ENCODE measurements around the gene RCOR3.
"Not testable (repeated sequence)": the region's sequence is repeated elsewhere in the genome, so short reads cannot be mapped to it uniquely, and the experiment has no call there.

The RCOR3 gene

GRCh38 chr1:211348547-211348946 lies 89.4 kb downstream of the RCOR3 start:
- H4K20me1 ChIP-seq = peaks cover 0 to under 1% (median 0%) of the 10 kb centered on the region in 11 experiments; a peak in 1 of 22 replicates
- no peak overlapping the region for H3K9ac ChIP-seq
- no peak overlapping the region for H3K27ac ChIP-seq

GRCh38 chr1:211349741-211350140 lies 90.6 kb downstream of the RCOR3 start:
- H3K36me3 ChIP-seq = peaks cover 0 to 44% (median 18%) of the 10 kb centered on the region in 11 experiments; a peak in 11 of 22 replicates

More at GRCh38 chr1:211348547-211348946, 89.4 kb downstream of the RCOR3 start:
- H3K4me3 ChIP-seq = no peak overlapping the region
- peaks cover 25 to 41% (median 34%) of the 10 kb centered on the region in 11 experiments for H3K9me3 ChIP-seq (replicated peaks in 1 of 11)
- peaks cover 0 to 47% (median 18%) of the 10 kb centered on the region in 11 experiments; a peak in 11 of 22 replicates for H3K36me3 ChIP-seq
- no peak overlapping the region for H3K4me2 ChIP-seq
- no peaks in the 10 kb centered on the region for H3K27me3 ChIP-seq
- TF ChIP-seq Cebpa-rat (IDR thresholded peaks at IDR 0.05) = no peak
- H3K4me1 ChIP-seq = peaks cover 11 to 54% (median 35%) of the 10 kb centered on the region in 10 experiments

GRCh38 chr1:211352055-211352454 lies 92.9 kb downstream of the RCOR3 start:
- not testable (repeated sequence) for H4K20me1 ChIP-seq, H3K27me3 ChIP-seq, H3K9ac ChIP-seq
- peaks cover 25 to 41% (median 34%) of the 10 kb centered on the region in 11 experiments for H3K9me3 ChIP-seq (replicated peaks in 1 of 11)
- H3K4me3 ChIP-seq = peak overlapping the region in 4 of 10 experiments; percentile 2 to 29 (median 6); a peak in 6 of 20 replicates
- peak overlapping the region in 1 of 11 experiments; percentile 74; a peak in 1 of 22 replicates for H3K27ac ChIP-seq
- peaks cover 20 to 41% (median 29%) of the 10 kb centered on the region in 10 experiments for H3K4me1 ChIP-seq
- H3K4me2 ChIP-seq = peak overlapping the region in 2 of 11 experiments; percentile 77 to 82; a peak in 4 of 22 replicates
- H3K36me3 ChIP-seq = peaks cover 0 to 67% (median 19%) of the 10 kb centered on the region in 11 experiments; a peak in 16 of 22 replicates

More at GRCh38 chr1:211349741-211350140, 90.6 kb downstream of the RCOR3 start:
- Histone ChIP-seq H3K9me3 (replicated peaks in 1 of 11) (peaks cover 25 to 41% (median 34%) of the 10 kb centered on the region in 11 experiments), H3K27me3 (no peaks in the 10 kb centered on the region), H3K27ac (no peak overlapping the region), H4K20me1 (peaks cover 0 to 4% (median 0%) of the 10 kb centered on the region in 11 experiments; a peak in 1 of 22 replicates), H3K4me3 (no peak overlapping the region), H3K9ac (no peak overlapping the region), H3K4me2 (no peak overlapping the region), H3K4me1 (peaks cover 20 to 52% (median 35%) of the 10 kb centered on the region in 10 experiments)
- no peak for TF ChIP-seq Cebpa-rat (IDR thresholded peaks at IDR 0.05)

- TF ChIP-seq Cebpa-rat (IDR thresholded peaks at IDR 0.05) = no peak
- Histone ChIP-seq H3K36me3 (peaks cover 0 to 68% (median 22%) of the 10 kb centered on the region in 11 experiments; a peak in 16 of 22 replicates), H3K9ac (no peak overlapping the region), H4K20me1 (peaks cover 0 to 5% (median 0%) of the 10 kb centered on the region in 11 experiments; a peak in 1 of 22 replicates), H3K4me3 (peak overlapping the region in 4 of 10 experiments; percentile 2 to 34 (median 18); a peak in 5 of 20 replicates), H3K4me1 (peaks cover 20 to 41% (median 26%) of the 10 kb centered on the region in 10 experiments), H3K27me3 (no peaks in the 10 kb centered on the region), H3K9me3 (replicated peaks in 1 of 11) (peaks cover 25 to 41% (median 34%) of the 10 kb centered on the region in 11 experiments), H3K4me2 (peak overlapping the region in 9 of 11 experiments; percentile 74 to 87 (median 82); a peak in 19 of 22 replicates), H3K27ac (peak overlapping the region in 7 of 11 experiments; percentile 49 to 74 (median 58); a peak in 11 of 22 replicates)
These were observed 93.3 kb downstream of the RCOR3 start for GRCh38 chr1:211352465-211352864.

- no peak for TF ChIP-seq Cebpa-rat (IDR thresholded peaks at IDR 0.05)
- H3K4me1 ChIP-seq = peaks cover 20 to 37% (median 22%) of the 10 kb centered on the region in 10 experiments
- peak overlapping the region in 2 of 11 experiments; percentile 2 to 4; a peak in 5 of 22 replicates for H3K9ac ChIP-seq
- H3K4me2 ChIP-seq = peak overlapping the region; percentile 63 to 87 (median 81)
- peaks cover 0 to 5% (median 0%) of the 10 kb centered on the region in 11 experiments; a peak in 1 of 22 replicates for H4K20me1 ChIP-seq
- peaks cover 25 to 41% (median 34%) of the 10 kb centered on the region in 11 experiments for H3K9me3 ChIP-seq (replicated peaks in 1 of 11)
- peaks cover 0 to 68% (median 25%) of the 10 kb centered on the region in 11 experiments; a peak in 16 of 22 replicates for H3K36me3 ChIP-seq
- H3K27ac ChIP-seq = peak overlapping the region in 8 of 11 experiments; percentile 46 to 74 (median 57); a peak in 13 of 22 replicates
- H3K4me3 ChIP-seq = peak overlapping the region in 5 of 10 experiments; percentile 4 to 36 (median 34); a peak in 6 of 20 replicates
- no peaks in the 10 kb centered on the region for H3K27me3 ChIP-seq
These were observed 93.9 kb downstream of the RCOR3 start for GRCh38 chr1:211352985-211353515.

- peak overlapping the region in 3 of 11 experiments; percentile 2 to 41 (median 4); a peak in 4 of 22 replicates for H3K9ac ChIP-seq
- H3K27me3 ChIP-seq = no peaks in the 10 kb centered on the region
- H3K27ac ChIP-seq = peak overlapping the region in 8 of 11 experiments; percentile 36 to 74 (median 57); a peak in 14 of 22 replicates
- peaks cover 25 to 41% (median 34%) of the 10 kb centered on the region in 11 experiments for H3K9me3 ChIP-seq (replicated peaks in 1 of 11)
- TF ChIP-seq Cebpa-rat (IDR thresholded peaks at IDR 0.05) = no peak
- H3K4me2 ChIP-seq = peak overlapping the region; percentile 63 to 87 (median 81)
- H3K36me3 ChIP-seq = peaks cover 0 to 66% (median 26%) of the 10 kb centered on the region in 11 experiments; a peak in 16 of 22 replicates
- H3K4me1 ChIP-seq = peaks cover 20 to 37% (median 22%) of the 10 kb centered on the region in 10 experiments
- peaks cover 0 to 5% (median 0%) of the 10 kb centered on the region in 11 experiments; a peak in 1 of 22 replicates for H4K20me1 ChIP-seq
- H3K4me3 ChIP-seq = peak overlapping the region in 1 of 10 experiments; percentile 36; a peak in 1 of 20 replicates
These were observed 94.5 kb downstream of the RCOR3 start for GRCh38 chr1:211353562-211354212.

GRCh38 chr1:211355873-211356272 lies 96.7 kb downstream of the RCOR3 start:
- H3K36me3 ChIP-seq = peaks cover 21 to 66% (median 45%) of the 10 kb centered on the region in 11 experiments; a peak in 20 of 22 replicates
- no peak overlapping the region for H3K27ac ChIP-seq
- TF ChIP-seq Cebpa-rat (IDR thresholded peaks at IDR 0.05) = no peak

GRCh38 chr1:211356723-211357407 lies 97.7 kb downstream of the RCOR3 start:
- peaks cover 0 to 5% (median 0%) of the 10 kb centered on the region in 11 experiments; a peak in 1 of 22 replicates for H4K20me1 ChIP-seq
- H3K9me3 ChIP-seq (replicated peaks in 1 of 11) = peaks cover 7 to 11% (median 10%) of the 10 kb centered on the region in 11 experiments
- H3K36me3 ChIP-seq = peaks cover 22 to 71% (median 48%) of the 10 kb centered on the region in 11 experiments; a peak in 20 of 22 replicates
- TF ChIP-seq Cebpa-rat (IDR thresholded peaks at IDR 0.05) = no peak
- no peak overlapping the region for H3K4me3 ChIP-seq
- H3K4me1 ChIP-seq = peaks cover 20 to 37% (median 22%) of the 10 kb centered on the region in 10 experiments
- H3K27me3 ChIP-seq = no peaks in the 10 kb centered on the region
- peak overlapping the region in 3 of 11 experiments; percentile 18 to 38 (median 19); a peak in 4 of 22 replicates for H3K4me2 ChIP-seq
- H3K27ac ChIP-seq = no peak overlapping the region
- H3K9ac ChIP-seq = peak overlapping the region in 1 of 11 experiments; percentile 48; a peak in 1 of 22 replicates

More at GRCh38 chr1:211355873-211356272, 96.7 kb downstream of the RCOR3 start:
- Histone ChIP-seq H3K4me3 (no peak overlapping the region), H3K27me3 (no peaks in the 10 kb centered on the region), H4K20me1 (peaks cover 0 to 5% (median 0%) of the 10 kb centered on the region in 11 experiments; a peak in 1 of 22 replicates), H3K9me3 (replicated peaks in 1 of 11) (peaks cover 17 to 21% (median 20%) of the 10 kb centered on the region in 11 experiments), H3K4me1 (peaks cover 20 to 37% (median 22%) of the 10 kb centered on the region in 10 experiments), H3K4me2 (no peak overlapping the region), H3K9ac (no peak overlapping the region)
